T-cell (primary cell): ENCODE measurements around the gene GANAB. TPM values are rescaled to one million over a fixed set of nuclear protein-coding genes. Genes with fewer than 3 reads are reported as not detected.

Experiments used
- ATAC-seq, 4 experiments: fragments of 200-7000 bp in 3 of 4; fragments of 150-1000 bp in 1 of 4; cut with Tn5 transposase; replicated peaks in 1 of 4; 1 replicate in 3 of 4; 2 replicates in 1 of 4; pipeline ENCODE4 v1.10.0; 2021; ENCODE audit warnings: moderate library complexity in 3 of 4, mild to moderate bottlenecking in 2 of 4, moderate number of reproducible peaks in 1 of 4
- CTCF ChIA-PET, 2 donors: fragments of 300-600 bp; sonication (Branson Sonifier 250); formaldehyde crosslinking; loops; one replicate each; lab custom pipeline; 2022; ENCODE audit warnings: antibody characterized with exemption in 2 of 2; lab: Charles Lee
- POLR2A ChIA-PET, 2 donors: fragments of 300-600 bp; sonication (Branson Sonifier 250); formaldehyde crosslinking; loops; one replicate each; lab custom pipeline; 2022; ENCODE audit warnings: antibody characterized with exemption in 2 of 2; lab: Charles Lee
- DNase-seq, 35 experiments: peaks; one replicate each; pipeline versions ENCODE4 v3.0.0 to v3.0.0-alpha.2; 2013 to 2023
- H3K27ac ChIP-seq: one replicate; pipeline ENCODE4 v1.5.1; 2013; ENCODE audit warnings: low read length
- H3K27me3 ChIP-seq, 2 experiments: replicated peaks in 1 of 2; 1 replicate in 1 of 2; 2 replicates in 1 of 2; pipeline versions ENCODE4 v1.6.1 to v1.7.0; 2013; ENCODE audit warnings: low read length in 1 of 2, mixed read lengths in 1 of 2; ENCODE audit not compliant: control insufficient read depth in 2 of 2, insufficient read depth in 2 of 2; ENCODE audit errors: extremely low read depth in 1 of 2
- H3K36me3 ChIP-seq, 2 donors: 1 replicate in 1 of 2; 2 replicates in 1 of 2; pipeline versions ENCODE4 v1.6.1 to v1.7.0; 2013; ENCODE audit warnings: low read length in 1 of 2; ENCODE audit not compliant: control insufficient read depth in 2 of 2, insufficient read depth in 1 of 2; ENCODE audit errors: extremely low read depth in 1 of 2
- H3K4me1 ChIP-seq, 2 experiments: 1 replicate in 1 of 2; 2 replicates in 1 of 2; pipeline versions ENCODE4 v1.6.1 to v1.7.0; 2013; ENCODE audit warnings: low read length in 2 of 2, mixed read lengths in 1 of 2; ENCODE audit not compliant: insufficient read depth in 2 of 2, control insufficient read depth in 1 of 2; ENCODE audit errors: extremely low read depth in 1 of 2
- H3K4me3 ChIP-seq, 2 donors: 1 replicate in 1 of 2; 2 replicates in 1 of 2; pipeline versions ENCODE4 v1.5.1 to v1.7.0; 2013; ENCODE audit warnings: mild to moderate bottlenecking in 2 of 2, low read length in 1 of 2, moderate library complexity in 1 of 2; ENCODE audit not compliant: control insufficient read depth in 1 of 2; ENCODE audit errors: extremely low read depth in 1 of 2
- H3K9me3 ChIP-seq: 2 replicates; pipeline ENCODE4 v1.7.0; 2013
- H3K27ac Mint-ChIP-seq, 2 donors: one replicate each; pipeline ENCODE4 v1.8.0; 2020 to 2021; ENCODE audit warnings: mild to moderate bottlenecking in 2 of 2, mixed read lengths in 2 of 2
- H3K27me3 Mint-ChIP-seq, 2 donors: one replicate each; pipeline ENCODE4 v1.8.0; 2021 to 2022; ENCODE audit warnings: mixed read lengths in 2 of 2
- H3K36me3 Mint-ChIP-seq: one replicate; pipeline ENCODE4 v1.8.0; 2021; ENCODE audit warnings: mixed read lengths
- H3K4me1 Mint-ChIP-seq, 3 donors: one replicate each; pipeline ENCODE4 v1.8.0; 2020 to 2022; ENCODE audit warnings: mixed read lengths in 3 of 3, mild to moderate bottlenecking in 1 of 3
- H3K4me3 Mint-ChIP-seq, 3 donors: one replicate each; pipeline ENCODE4 v1.8.0; 2020 to 2022; ENCODE audit warnings: mild to moderate bottlenecking in 3 of 3, mixed read lengths in 3 of 3, moderate library complexity in 3 of 3
- H3K9me3 Mint-ChIP-seq, 3 donors: one replicate each; pipeline ENCODE4 v1.8.0; 2020 to 2022; ENCODE audit warnings: mixed read lengths in 3 of 3
- WGBS: methylation state at CpG from one replicate; pipeline ENCODE4 v1.1.5; 2013; ENCODE audit warnings: missing lambda C conversion rate; ENCODE audit not compliant: insufficient coverage; 5-methylcytosine and 5-hydroxymethylcytosine counted together
- total RNA-seq, 35 experiments: library from RNA in 6 of 35; stranded (reverse) in 6 of 35; fragments of 120-200 nt in 1 of 35; gene quantifications; one replicate each; pipeline versions ENCODE4 v1.2.1 to v1.2.4 and lab custom pipeline; 2013 to 2026

The GANAB gene
- total RNA-seq, 5 donors from 2014 or later (not counting 1 experiment from before 2014, with no cell fraction given) = 216 to 278 (median 257) TPM

- WGBS = 0% methylated on average over 55 of the region's 59 CpGs
- DNase-seq = peak; percentile 32 to 81 (median 60)
- Histone ChIP-seq H3K4me1 (peaks cover 7 to 45% of the 10 kb centered on the region in 2 experiments), H3K9me3 (no peaks in the 10 kb centered on the region), H3K27me3 (no peaks in the 10 kb centered on the region), H3K27ac (peak within 1 kb of the TSS; percentile 65), H3K4me3 (peak within 1 kb of the TSS; percentile 82 to 96), H3K36me3 (peaks cover 0 to 23% of the 10 kb centered on the region in 2 donors)
- ATAC-seq = peak; percentile 72 to 80 (median 78)
- H3K9me3 Mint-ChIP-seq = no peaks in the 10 kb centered on the region
- ChIA-PET POLR2A (interaction anchor here (0.5 to 1.7 kb wide), 11 partner anchors 9 to 184 kb away, joined by 3 to 11 read pairs (median 3); partner anchors contain the start of genes INTS5 (in 1 of the 2) and TUT1 (in 1 of the 2)), CTCF (interaction anchor here (0.6 to 1.5 kb wide), 4 partner anchors 22 to 166 kb away, joined by 3 to 7 read pairs (median 4); partner anchors contain the start of genes TUT1 (in 1 of the 2) and ZBTB3 (in 1 of the 2))
- no peaks in the 10 kb centered on the region for H3K27me3 Mint-ChIP-seq
- H3K27ac Mint-ChIP-seq = peak within 1 kb of the TSS; percentile 98 to 99
- H3K36me3 Mint-ChIP-seq = peaks cover 19% of the 10 kb centered on the region
- peak within 1 kb of the TSS; percentile 98 to 99 (median 99) for H3K4me3 Mint-ChIP-seq
- H3K4me1 Mint-ChIP-seq = peaks cover 57 to 62% (median 59%) of the 10 kb centered on the region in 3 donors
Measured at GRCh38 chr11:62671608-62672389, 25.4 kb upstream of the GANAB start, which contains the start of the genes LBHD1 and UQCC3. Gene LBHD1, minus strand, starts transcription at chr11:62672267. Its CDS starts 2,236 bp downstream, at chr11:62670031. Gene UQCC3, plus strand, starts transcription at chr11:62671673. Its CDS starts 73 bp downstream, at chr11:62671746.

- Histone ChIP-seq H3K27me3 (no peaks in the 10 kb centered on the region), H3K4me3 (peak overlapping the region; percentile 82 to 96), H3K27ac (peak overlapping the region; percentile 65), H3K4me1 (peaks cover 13 to 50% of the 10 kb centered on the region in 2 experiments), H3K9me3 (no peaks in the 10 kb centered on the region), H3K36me3 (peaks cover 0 to 25% of the 10 kb centered on the region in 2 donors)
- DNase-seq (peak in 10 of 35 experiments; percentile 25 to 44 (median 30)), ATAC-seq (peak; percentile 45 to 57 (median 52))
- ChIA-PET POLR2A (interaction anchor here (0.6 to 1.7 kb wide), 6 partner anchors 8 to 80 kb away, joined by 3 to 11 read pairs (median 4); partner anchors contain the start of gene TUT1 (in 1 of the 2)), CTCF (interaction anchor here (0.6 to 1.5 kb wide), 3 partner anchors 23 to 165 kb away, joined by 3 to 7 read pairs (median 4); partner anchors contain the start of gene TUT1 (in 1 of the 2))
- WGBS = 2% methylated on average over 15 of the region's 17 CpGs
- H3K27me3 Mint-ChIP-seq = no peaks in the 10 kb centered on the region
- peaks cover 58 to 65% (median 62%) of the 10 kb centered on the region in 3 donors for H3K4me1 Mint-ChIP-seq
- peaks cover 14% of the 10 kb centered on the region for H3K36me3 Mint-ChIP-seq
- H3K4me3 Mint-ChIP-seq = peak overlapping the region; percentile 98 to 99 (median 99)
- no peaks in the 10 kb centered on the region for H3K9me3 Mint-ChIP-seq
- peak overlapping the region; percentile 98 to 99 for H3K27ac Mint-ChIP-seq
Measured at GRCh38 chr11:62671236-62671607, 24.8 kb upstream of the GANAB start.

- ATAC-seq (no peak), DNase-seq (no peak)
- H3K4me1 ChIP-seq = peaks cover 15 to 58% of the 10 kb centered on the region in 2 experiments
- ChIA-PET POLR2A (interaction anchor here (0.6 to 0.7 kb wide), 3 partner anchors 82 to 399 kb away, joined by 3 to 6 read pairs (median 5); no protein-coding TSS in a partner anchor), CTCF (interaction anchor here in 1 of 2 donors (0.6 kb wide), 1 partner anchor 1352 kb away, joined by 3 read pairs; no protein-coding TSS in a partner anchor)
- H3K4me3 ChIP-seq = no peak overlapping the region
- peaks cover 9% of the 10 kb centered on the region for H3K36me3 Mint-ChIP-seq
- H3K4me3 Mint-ChIP-seq = peak overlapping the region in 2 of 3 donors; percentile 28 to 52
- no peak overlapping the region for H3K27ac ChIP-seq
- H3K27me3 Mint-ChIP-seq = no peaks in the 10 kb centered on the region
- H3K27me3 ChIP-seq = peaks cover 0 to 3% of the 10 kb centered on the region in 2 experiments
- H3K4me1 Mint-ChIP-seq = peaks cover 54 to 65% (median 60%) of the 10 kb centered on the region in 3 donors
- H3K9me3 ChIP-seq = no peaks in the 10 kb centered on the region
- peak overlapping the region; percentile 98 to 99 for H3K27ac Mint-ChIP-seq
- H3K36me3 ChIP-seq = peaks cover 0 to 22% of the 10 kb centered on the region in 2 donors
- 93% methylated on average over 3 of the region's 4 CpGs for WGBS
- no peaks in the 10 kb centered on the region for H3K9me3 Mint-ChIP-seq
Measured at GRCh38 chr11:62669420-62670161, 23.2 kb upstream of the GANAB start.

GRCh38 chr11:62667460-62667859 lies 21.0 kb upstream of the GANAB start:
- H3K27me3 Mint-ChIP-seq = no peaks in the 10 kb centered on the region
- Histone ChIP-seq H3K4me3 (no peak overlapping the region), H3K4me1 (peaks cover 19 to 60% of the 10 kb centered on the region in 2 experiments), H3K27me3 (peaks cover 0 to 3% of the 10 kb centered on the region in 2 experiments), H3K9me3 (no peaks in the 10 kb centered on the region), H3K36me3 (peaks cover 0 to 23% of the 10 kb centered on the region in 2 donors), H3K27ac (no peak overlapping the region)
- no CpG with 5 or more reads among the region's 2 CpGs for WGBS
- ChIA-PET CTCF (interaction anchor here in 1 of 2 donors (0.6 kb wide), 1 partner anchor 34 kb away, joined by 4 read pairs; no protein-coding TSS in a partner anchor), POLR2A (interaction anchor here in 1 of 2 donors (0.9 to 3.7 kb wide), 2 partner anchors 9 to 76 kb away, joined by 4 to 17 read pairs; partner anchors contain the start of gene TUT1)
- H3K36me3 Mint-ChIP-seq = peaks cover 16% of the 10 kb centered on the region
- ATAC-seq (no peak), DNase-seq (no peak)
- H3K27ac Mint-ChIP-seq = peak overlapping the region; percentile 49 to 94
- H3K9me3 Mint-ChIP-seq = no peaks in the 10 kb centered on the region
- H3K4me3 Mint-ChIP-seq = peak overlapping the region; percentile 93 to 95 (median 95)
- peaks cover 52 to 62% (median 60%) of the 10 kb centered on the region in 3 donors for H3K4me1 Mint-ChIP-seq

GRCh38 chr11:62666259-62666926 lies 20.0 kb upstream of the GANAB start:
- Mint-ChIP-seq H3K27me3 (no peaks in the 10 kb centered on the region), H3K27ac (peak overlapping the region; percentile 75 to 94), H3K4me1 (peaks cover 46 to 56% (median 52%) of the 10 kb centered on the region in 3 donors), H3K9me3 (no peaks in the 10 kb centered on the region), H3K4me3 (peak overlapping the region; percentile 93 to 95 (median 95)), H3K36me3 (peaks cover 16% of the 10 kb centered on the region)
- ChIA-PET POLR2A (interaction anchor here (0.6 to 3.7 kb wide), 8 partner anchors 10 to 175 kb away, joined by 3 to 28 read pairs (median 6); partner anchors contain the start of genes INTS5 (in 2 of the 2) and TUT1 (in 1 of the 2)), CTCF (interaction anchor here (0.7 to 1.9 kb wide), 4 partner anchors 8 to 1638 kb away, joined by 3 to 8 read pairs (median 7); partner anchors contain the start of genes MTA2 (in 1 of the 2) and TUT1 (in 1 of the 2))
- peaks cover 0 to 25% of the 10 kb centered on the region in 2 donors for H3K36me3 ChIP-seq
- 56% methylated on average over 12 of the region's 16 CpGs for WGBS
- DNase-seq (no peak), ATAC-seq (no peak)
- H3K9me3 ChIP-seq = no peaks in the 10 kb centered on the region
- peaks cover 19 to 52% of the 10 kb centered on the region in 2 experiments for H3K4me1 ChIP-seq
- H3K27ac ChIP-seq = peak overlapping the region; percentile 73
- H3K27me3 ChIP-seq = peaks cover 0 to 3% of the 10 kb centered on the region in 2 experiments
- H3K4me3 ChIP-seq = peak overlapping the region; percentile 97 to 99
